Measurements from ENCODE around the gene ADAMTSL1.

The ADAMTSL1 gene

GRCh38 chr9:18606281-18606680, 132.3 kb downstream of the ADAMTSL1 start:
- DNase-seq (ENCODE audit: low read depth): no peak

GRCh38 chr9:18606846-18607245, 132.9 kb downstream of the ADAMTSL1 start:
- peak; percentile 68 for DNase-seq (ENCODE audit: low read depth)

GRCh38 chr9:18608371-18608770, 134.4 kb downstream of the ADAMTSL1 start:
- no peak for DNase-seq (ENCODE audit: low read depth)

GRCh38 chr9:18610956-18611355, 137.0 kb downstream of the ADAMTSL1 start:
- no peak for DNase-seq (ENCODE audit: low read depth)

DNA sequence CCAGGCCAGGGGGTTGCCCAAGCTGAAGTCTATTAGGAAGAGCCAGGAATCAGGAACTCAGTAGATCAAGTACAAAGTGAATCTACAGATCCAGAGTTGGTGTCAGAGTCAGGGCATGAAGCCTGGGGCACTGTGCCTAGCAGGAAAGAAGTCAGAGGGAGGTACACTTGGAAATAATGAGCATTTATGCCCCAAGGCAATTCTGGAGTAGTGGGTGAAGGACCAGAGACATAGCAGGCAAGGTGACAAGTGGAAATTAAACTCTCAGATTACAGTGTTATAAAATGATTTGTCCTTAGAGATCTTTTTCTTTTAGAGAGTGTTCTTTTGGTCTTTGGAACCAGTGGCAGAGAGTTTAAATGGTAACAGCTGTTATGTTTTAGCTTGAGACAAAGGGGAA, 138.0 kb downstream of the ADAMTSL1 start:
- no peak for DNase-seq (ENCODE audit: low read depth)

GRCh38 chr9:18614116-18614515, 140.2 kb downstream of the ADAMTSL1 start:
- DNase-seq (ENCODE audit: low read depth): no peak

GRCh38 chr9:18614651-18615050, 140.7 kb downstream of the ADAMTSL1 start:
- DNase-seq (ENCODE audit: low read depth): no peak

DNA sequence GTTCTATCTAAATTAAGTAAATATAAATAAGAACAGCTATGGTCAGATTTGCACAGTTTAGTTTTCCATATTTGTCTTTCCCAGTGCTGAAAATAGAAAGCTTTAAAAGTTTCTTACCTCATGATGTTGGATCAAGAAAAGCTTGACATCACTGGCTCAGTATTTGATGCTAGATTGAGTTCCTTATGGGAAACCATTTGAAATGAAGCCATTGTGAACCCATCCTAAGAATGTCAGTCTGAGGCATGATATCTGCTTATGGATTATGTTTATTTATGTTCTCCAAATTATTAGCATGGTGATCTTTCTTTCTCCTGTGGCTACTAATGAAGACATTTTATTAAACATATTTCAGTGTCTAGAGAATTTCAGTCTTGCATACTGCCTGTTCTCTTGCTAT, 143.0 kb downstream of the ADAMTSL1 start:
- no peak for DNase-seq (ENCODE audit: low read depth)

DNA sequence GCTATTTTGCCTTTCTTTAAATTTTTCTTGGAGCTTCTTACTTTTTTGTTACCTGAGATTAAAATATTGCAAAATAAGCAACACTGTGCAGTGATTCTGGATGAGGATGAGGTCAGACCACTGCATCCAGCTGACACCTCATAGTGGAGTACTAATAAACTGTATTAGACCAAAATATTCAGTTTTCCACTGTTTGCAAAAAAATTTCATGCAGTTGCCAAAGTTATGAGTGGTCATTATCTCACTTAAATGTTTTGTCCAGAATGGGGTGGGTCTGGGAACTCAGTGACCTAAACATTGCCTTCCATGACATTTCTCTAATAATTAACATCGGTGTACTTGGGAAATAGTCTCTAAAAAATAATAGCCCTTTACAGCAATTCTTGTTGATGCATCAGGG, 143.8 kb downstream of the ADAMTSL1 start:
- DNase-seq (ENCODE audit: low read depth): no peak

- DNase-seq (ENCODE audit: low read depth): no peak
Observed at GRCh38 chr9:18618862-18619261, 144.9 kb downstream of the ADAMTSL1 start.

GRCh38 chr9:18622186-18622836, 148.4 kb downstream of the ADAMTSL1 start:
- DNase-seq (ENCODE audit: low read depth): no peak

- peak; percentile 37 for DNase-seq (ENCODE audit: low read depth)
Observed at GRCh38 chr9:18623221-18624079, 149.5 kb downstream of the ADAMTSL1 start.

DNA sequence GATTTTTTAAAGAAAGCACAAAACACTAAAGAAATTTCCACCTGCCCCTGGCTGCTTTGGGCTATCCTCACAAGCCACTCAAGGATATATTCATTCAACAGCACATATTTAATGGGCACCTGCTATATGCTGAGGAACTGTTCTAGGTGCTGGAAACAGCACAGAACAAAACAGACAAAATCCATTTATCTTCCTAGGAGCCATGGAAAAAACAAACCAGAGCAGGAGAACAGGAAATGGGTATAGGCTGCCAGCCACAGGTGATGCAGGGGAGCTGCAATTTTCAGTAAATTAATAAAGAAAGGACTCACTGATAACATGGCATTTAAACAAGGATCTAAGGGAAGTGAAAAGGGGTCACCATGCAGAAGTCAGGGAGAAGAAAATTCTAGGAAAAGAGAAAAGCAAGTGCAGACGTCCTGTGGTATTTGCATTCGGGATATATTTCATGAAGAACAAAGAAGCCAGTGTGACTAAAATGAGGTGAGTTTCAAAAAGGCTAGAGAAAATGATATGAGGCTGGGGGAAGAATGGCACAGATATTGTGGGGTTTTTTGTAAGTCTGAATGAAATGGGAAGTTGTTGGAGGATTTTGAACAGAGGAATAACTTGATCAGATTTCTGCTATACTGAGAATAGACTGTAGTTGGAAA, 152.2 kb downstream of the ADAMTSL1 start:
- DNase-seq (ENCODE audit: low read depth): no peak

GRCh38 chr9:18629136-18629535, 155.2 kb downstream of the ADAMTSL1 start:
- DNase-seq (ENCODE audit: low read depth): no peak

GRCh38 chr9:18632632-18633403, 158.9 kb downstream of the ADAMTSL1 start:
- DNase-seq (ENCODE audit: low read depth): peak; percentile 84

- no peak for DNase-seq (ENCODE audit: low read depth)
Observed at GRCh38 chr9:18636781-18637180, 162.8 kb downstream of the ADAMTSL1 start.

GRCh38 chr9:18638371-18639249, 164.7 kb downstream of the ADAMTSL1 start:
- peak; percentile 48 for DNase-seq (ENCODE audit: low read depth)

GRCh38 chr9:18639911-18640310, 166.0 kb downstream of the ADAMTSL1 start:
- no peak for DNase-seq (ENCODE audit: low read depth)

GRCh38 chr9:18658804-18659705, 185.1 kb downstream of the ADAMTSL1 start:
- peak; percentile 70 for DNase-seq (ENCODE audit: low read depth)

GRCh38 chr9:18660001-18660400, 186.0 kb downstream of the ADAMTSL1 start:
- DNase-seq (ENCODE audit: low read depth): no peak

Measured in amniotic epithelial cell (primary cell).